GM21717 (cell line): ENCODE data around the gene MSLN.
"Not testable (repeated sequence)": the region's sequence is repeated elsewhere in the genome, so short reads cannot be mapped to it uniquely, and the experiment has no call there.

ENCODE experiments used
- ATAC-seq: cut with Tn5 transposase; IDR thresholded peaks from one replicate; pipeline ENCODE4 v1.9.1; 2021; ENCODE audit warnings: mild to moderate bottlenecking, moderate library complexity; ENCODE audit not compliant: unreplicated experiment

MSLN gene

GRCh38 chr16:734208-734980 is 26.1 kb upstream of the MSLN start:
- ATAC-seq, result no peak

DNA sequence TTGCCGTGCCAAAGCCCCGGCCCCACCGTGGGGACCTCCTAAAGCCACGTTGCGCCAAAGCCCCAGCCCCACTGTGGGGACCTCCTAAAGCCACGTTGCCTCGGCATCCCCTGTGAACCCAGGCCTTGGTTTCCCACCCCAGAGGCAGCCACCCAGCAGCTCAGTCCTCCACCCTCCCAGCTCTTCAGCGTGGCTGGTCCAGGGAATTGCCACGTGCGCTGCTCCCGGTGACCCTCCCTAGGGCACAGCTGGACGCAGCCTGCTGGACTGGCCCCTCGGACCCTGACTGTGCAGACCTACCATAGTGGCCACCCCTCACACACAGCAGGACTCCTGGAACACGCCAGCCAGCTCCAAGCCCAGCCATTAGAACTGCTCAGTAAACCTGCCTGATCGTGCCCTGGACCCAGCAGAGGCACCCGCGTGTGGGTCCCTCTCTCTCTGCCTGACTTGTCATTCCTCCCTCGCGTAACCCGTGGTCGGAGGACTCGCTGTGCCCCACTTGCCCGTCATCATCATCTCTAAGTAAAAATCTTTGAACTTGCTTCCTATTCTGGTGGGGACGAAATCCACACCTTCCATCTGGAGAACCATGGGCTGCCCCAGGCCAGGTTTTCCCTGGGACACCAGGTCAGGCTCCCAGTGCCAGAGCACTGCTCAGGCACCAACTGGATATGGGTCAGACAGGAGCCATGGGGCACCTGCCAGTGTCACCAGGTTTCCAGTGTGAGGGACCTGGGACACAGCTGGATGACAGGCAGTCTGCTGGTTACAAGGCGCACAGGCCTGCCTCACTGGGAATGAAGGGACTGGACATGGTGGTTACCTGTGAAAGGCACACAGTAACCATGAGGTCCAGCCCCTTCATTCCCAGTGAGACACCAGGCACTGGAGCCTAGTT is 25.3 kb upstream of the MSLN start:
- ATAC-seq, result no peak

DNA sequence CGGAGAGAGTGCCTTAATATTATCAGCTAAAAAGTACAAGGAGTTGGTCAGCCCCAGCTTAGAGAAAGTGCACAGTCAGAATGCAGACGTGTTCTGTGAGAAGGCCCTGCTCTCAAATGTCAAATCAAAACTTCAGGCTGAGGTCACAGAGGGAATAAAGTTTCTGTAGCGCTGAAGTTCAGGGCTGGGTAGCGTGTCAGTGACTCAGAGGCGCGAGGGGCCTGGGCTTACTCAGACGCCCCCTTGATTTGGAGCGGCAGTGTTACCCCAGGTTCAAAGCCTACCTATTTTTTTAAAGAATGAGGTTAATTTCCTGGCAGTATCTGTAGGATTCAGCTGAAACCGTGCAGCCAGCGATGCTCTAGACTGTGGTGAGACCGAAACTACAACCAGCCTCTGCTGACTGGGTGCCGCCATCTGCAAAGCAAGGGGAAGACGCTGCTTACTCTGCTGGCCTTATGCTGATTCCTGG is 24.5 kb upstream of the MSLN start:
- no peak for ATAC-seq

- ATAC-seq, result no peak
Measured at GRCh38 chr16:736936-737481, 23.5 kb upstream of the MSLN start.

GRCh38 chr16:739560-740458 is 20.7 kb upstream of the MSLN start:
- no peak for ATAC-seq

DNA sequence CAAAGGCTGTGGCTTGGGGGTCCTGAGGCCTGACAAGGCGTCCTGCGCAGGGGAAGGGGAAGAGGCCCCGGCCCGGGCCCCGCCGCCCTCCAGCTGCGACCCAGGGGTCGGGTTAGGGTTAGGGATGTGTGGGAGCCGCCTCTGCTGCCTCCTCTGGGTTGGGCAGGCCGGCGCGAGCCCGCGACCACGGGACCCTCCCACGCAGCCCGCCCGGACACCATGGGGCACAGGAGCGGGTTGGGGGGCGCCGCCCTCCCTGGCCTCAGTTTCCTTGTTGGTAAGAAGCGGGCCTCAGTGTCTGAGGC is 20.1 kb upstream of the MSLN start:
- no peak for ATAC-seq

DNA sequence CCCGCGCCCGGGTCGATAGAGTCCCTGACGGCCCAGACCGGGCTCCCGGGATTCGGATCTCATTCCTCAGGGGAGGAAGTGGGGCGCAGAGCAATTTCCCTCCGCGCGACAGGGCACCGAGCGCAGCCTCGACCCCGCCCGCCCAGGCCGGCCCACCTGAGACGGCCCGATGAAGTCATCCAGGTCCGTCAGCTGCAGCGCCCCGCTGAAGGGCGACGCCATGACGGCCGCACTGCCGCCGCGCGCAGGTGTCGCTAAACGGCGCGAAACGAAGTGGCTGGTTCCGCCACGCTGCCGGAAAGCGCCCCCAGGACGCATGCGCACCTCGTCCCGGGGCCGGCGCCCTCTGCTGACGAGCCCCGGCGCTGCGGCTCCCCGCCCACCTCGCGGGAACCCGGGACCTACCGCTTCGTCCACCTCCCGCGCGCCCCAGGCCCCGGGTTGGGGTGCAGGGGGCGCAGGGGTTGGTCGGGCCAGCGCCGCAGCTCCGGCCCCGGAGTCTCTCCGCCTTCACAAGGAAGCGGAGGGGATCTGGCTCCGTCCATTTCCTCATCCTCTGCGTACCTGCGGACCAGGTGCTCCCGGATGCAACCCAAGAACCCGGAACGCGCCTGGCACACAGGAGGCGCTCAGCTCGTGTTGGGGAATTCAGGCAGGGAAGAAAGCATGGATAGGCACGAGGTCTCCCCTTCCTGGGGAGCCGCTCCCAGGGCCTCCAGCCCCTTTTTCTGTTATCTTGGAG is 19.6 kb upstream of the MSLN start, which contains the start of gene CIAO3:
Gene CIAO3, minus strand, starts transcription at position 234 of the 742 bp plus-strand sequence. Its CDS starts 12 bp downstream, at position 222.
- ATAC-seq, result peak; percentile 63

DNA sequence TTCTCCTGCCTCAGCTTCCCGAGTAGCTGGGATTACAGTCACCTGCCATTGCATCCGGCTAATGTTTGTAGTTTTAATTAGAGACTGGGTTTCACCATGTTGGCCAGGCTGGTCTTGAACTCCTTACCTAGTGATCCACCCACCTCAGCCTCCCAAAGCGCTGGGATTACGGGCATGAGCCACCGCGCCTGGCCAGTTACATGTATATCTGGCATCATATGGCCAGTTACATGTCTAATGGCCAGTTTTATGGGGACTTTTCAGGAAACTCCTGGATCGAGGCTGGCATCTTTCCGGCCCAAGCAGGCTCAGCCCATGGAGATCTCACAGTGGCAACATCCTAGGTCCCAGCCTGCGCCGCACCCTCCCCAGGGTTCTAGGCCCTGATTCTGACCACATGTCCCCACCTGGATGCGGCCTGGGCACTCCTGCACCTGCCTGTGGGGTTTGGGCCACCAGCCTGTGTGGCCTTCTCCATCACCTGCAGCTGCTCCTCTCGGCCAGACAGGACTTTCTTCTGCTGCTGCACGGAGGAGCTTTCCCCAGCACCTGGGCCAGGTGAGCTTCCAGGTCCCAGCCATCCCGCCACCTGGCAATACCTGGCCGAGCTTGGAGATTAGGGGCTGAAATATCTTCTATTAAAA is 18.4 kb upstream of the MSLN start:
- ATAC-seq, result no peak

GRCh38 chr16:742894-743293 is 17.6 kb upstream of the MSLN start:
- ATAC-seq, result not testable (repeated sequence)

DNA sequence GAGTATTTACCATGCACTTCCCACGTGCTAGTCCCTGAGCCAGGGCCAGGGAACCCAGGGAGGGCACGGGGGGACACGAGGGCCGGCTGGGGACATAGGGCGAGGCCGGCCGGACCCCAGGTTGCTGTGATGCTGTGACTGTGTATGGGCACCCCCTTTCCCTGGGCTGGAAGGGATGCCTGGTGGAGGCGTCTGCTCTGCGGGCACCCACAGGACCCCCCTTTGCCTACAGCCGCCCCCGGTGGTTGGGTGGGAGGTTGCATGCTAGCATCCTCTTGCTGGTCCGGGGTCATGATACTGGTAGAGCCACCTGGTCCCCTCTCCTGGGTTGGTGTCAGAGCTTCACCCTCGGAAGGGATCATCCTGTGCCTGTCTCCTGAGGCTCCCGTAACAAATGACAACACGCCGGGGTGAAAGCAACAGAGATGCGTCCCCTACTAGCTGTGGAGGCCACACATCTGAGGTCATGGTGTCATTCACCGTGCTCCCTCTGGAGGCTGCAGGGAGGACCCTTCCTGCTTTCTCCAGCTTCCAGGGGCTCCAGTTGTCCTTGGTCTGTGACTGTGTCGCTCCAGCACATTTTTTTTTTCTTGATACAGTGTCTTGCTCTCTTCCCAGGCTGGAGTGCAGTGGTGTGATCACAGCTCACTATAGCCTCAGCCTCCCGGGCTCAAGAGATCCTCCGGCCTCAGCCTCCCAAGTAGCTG is 16.6 kb upstream of the MSLN start:
- ATAC-seq, result no peak

DNA sequence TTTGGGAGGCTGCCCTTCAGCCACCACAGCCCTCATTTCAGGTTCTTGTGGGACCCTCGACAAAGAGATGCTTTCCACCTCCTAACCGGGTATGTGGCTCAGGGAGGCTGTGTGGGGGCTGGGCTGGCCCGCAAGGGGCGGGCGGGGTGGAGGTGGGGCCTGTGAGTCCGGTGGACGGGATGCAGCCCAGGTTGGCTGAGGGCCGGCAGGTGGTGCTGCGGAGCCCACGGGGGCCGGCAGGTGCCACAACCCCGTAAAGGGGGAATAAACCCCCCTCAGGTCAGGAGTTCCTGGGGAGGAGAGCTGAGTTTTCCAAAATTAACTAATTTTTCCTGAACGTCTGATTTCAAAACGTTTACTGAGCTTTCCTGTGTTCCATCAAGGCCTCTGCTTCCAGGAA is 14.8 kb upstream of the MSLN start:
- ATAC-seq, result no peak

DNA sequence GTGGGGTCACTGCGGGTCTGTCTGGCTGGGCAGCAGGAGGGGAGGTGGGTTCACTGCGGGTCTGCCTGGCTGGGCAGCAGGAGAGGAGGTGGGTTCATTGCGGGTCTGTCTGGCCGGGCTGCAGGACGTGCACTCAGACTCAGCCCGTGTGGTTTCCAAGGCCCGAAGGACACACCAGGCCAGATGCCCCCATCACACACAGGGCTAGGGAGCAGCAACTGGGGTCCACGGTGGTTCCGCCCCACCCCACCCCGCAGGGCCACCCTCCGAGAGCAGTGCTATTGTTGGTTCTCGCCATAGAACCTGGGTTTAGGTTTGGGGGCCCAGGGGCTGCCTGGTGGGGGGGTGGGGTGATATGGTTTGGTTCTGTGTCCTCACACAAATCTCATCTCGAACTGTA is 13.9 kb upstream of the MSLN start:
- no peak for ATAC-seq

DNA sequence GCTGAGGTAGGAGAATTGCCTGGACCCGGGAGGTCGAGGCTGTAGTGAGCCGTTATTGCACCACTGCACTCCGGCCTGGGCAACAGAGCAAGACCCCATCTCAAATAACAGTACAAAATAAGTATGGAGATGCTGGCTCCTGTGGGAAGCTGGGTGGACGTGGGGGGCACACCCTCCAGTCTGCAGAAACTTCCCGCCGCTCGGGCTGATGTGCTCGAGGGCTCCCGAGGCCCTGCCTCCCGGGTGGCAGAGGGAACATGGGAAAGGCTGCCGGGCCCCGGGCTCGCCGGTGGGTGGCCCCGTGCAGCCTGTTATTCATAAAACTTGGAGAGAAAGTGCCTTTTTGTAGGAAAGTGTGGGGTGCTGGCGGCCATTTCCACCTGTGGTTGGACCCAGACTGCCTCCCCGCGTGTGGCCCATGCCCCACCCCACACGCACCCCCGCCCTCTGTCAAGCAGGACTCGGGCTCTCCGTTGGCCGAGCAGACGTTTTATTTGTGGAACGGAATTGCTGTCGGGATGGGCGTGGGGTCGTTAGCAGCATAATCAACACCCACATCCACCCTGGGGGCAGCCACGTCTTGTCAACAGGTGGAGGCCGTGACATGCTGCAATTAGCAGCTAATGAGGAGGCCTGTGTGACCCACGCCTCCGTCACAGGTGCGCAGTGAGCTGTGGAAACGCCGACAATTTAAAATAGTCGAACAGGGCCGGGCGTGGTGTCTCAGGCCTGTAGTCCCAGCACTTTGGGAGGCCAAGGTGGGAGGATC is 12.4 kb upstream of the MSLN start:
- no peak for ATAC-seq

- ATAC-seq, result no peak
Measured at GRCh38 chr16:749010-749409, 11.5 kb upstream of the MSLN start.

GRCh38 chr16:750485-750884 is 10.0 kb upstream of the MSLN start:
- ATAC-seq, result no peak

DNA sequence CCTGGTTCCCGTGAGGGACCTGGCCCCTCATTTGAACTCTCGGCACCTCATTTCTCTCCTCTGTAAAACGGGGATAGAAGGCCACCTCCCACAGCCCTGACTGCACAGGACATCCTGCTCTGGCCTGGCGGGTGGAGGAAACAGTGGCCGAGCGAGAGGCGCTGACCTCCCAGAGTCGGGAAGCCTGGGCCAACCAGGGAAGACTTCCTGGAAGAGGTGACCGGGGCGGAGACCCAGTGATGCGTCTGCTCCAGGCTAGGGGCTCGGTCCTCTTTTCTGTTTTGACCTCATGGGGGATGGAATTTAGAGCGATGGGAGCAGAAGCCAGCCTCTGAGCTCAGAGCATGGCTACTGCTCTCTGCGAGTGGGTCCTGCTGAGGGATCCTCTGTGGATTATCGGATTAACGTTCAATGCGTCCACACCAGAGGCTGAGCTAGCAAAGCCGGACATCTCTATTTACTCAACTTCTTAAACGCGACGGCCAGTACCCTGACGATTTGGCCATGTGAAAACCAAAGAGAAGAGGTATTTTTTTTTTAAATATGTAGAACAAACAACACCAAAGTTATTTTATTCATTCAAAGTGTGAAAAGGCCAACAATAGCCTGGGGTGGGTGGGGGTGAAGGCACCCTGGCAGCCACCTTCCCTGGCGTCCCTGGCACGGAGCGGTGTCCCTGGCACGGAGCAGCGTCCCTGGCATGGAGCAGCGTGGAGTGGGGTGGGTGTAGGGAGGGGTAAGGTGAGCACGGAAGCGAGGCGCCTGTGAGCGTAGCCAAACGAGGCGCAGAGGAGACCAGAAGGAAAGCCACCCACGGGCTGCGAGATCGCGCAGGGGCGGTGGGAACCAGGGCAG is 9.2 kb upstream of the MSLN start:
- no peak for ATAC-seq

- no peak for ATAC-seq
Measured at GRCh38 chr16:752007-752312, 8.6 kb upstream of the MSLN start.
